Esophagus squamous epithelium (tissue), 5 donors: ENCODE results near the gene TMPRSS3. TPM values are rescaled to one million over a fixed set of nuclear protein-coding genes. Genes with fewer than 3 reads are reported as not detected.

Experiments used
- DNase-seq: peaks from one replicate; lab custom pipeline; 2025; lab: John Stamatoyannopoulos, UW
- H3K27ac ChIP-seq, 4 donors: fragments of 200-600 bp; sonication (generic); one replicate each; pipeline ENCODE4 v1.5.1; 2016 to 2019; ENCODE audit warnings: mild to moderate bottlenecking in 1 of 4
- H3K27me3 ChIP-seq, 4 donors: fragments of 200-600 bp; sonication (generic); 1 replicate in 3 of 4; 2 replicates in 1 of 4; pipeline versions ENCODE4 v1.5.1 to v1.6.0; 2017 to 2021; ENCODE audit warnings: antibody characterized with exemption in 1 of 4
- H3K36me3 ChIP-seq, 3 donors: fragments of 200-600 bp; sonication (generic); one replicate each; pipeline ENCODE4 v1.5.1; 2016 to 2019
- H3K4me1 ChIP-seq, 3 donors: fragments of 200-600 bp; sonication (generic); one replicate each; pipeline ENCODE4 v1.5.1; 2017 to 2019
- H3K4me3 ChIP-seq, 4 donors: fragments of 200-600 bp; sonication (generic); 1 replicate in 3 of 4; 2 replicates in 1 of 4; pipeline ENCODE4 v1.5.1; 2016 to 2019; ENCODE audit warnings: mild to moderate bottlenecking in 2 of 4, moderate library complexity in 1 of 4
- H3K9me3 ChIP-seq, 3 donors: fragments of 200-600 bp; sonication (generic); one replicate each; pipeline ENCODE4 v1.5.1; 2016 to 2019
- CTCF ChIP-seq, 6 experiments: fragments of 450-650 bp in 4 of 6; fragments of 200-600 bp in 2 of 6; sonication (generic) in 2 of 6; IDR thresholded peaks; one replicate each; pipeline ENCODE4 v1.5.1; 2016 to 2019; ENCODE audit warnings: antibody characterized with exemption in 6 of 6, mild to moderate bottlenecking in 4 of 6, moderate library complexity in 4 of 6
- POLR2A ChIP-seq, 4 donors: fragments of 450-650 bp; IDR thresholded peaks; one replicate each; pipeline ENCODE4 v1.6.1; 2017; ENCODE audit warnings: antibody characterized with exemption in 4 of 4, mild to moderate bottlenecking in 4 of 4, moderate library complexity in 3 of 4
- WGBS, 2 donors: methylation state at CpG; one replicate each; pipeline ENCODE4 v1.1.5; 2018; 5-methylcytosine and 5-hydroxymethylcytosine counted together
- intact Hi-C: fragments of 100-400 bp; cut with DNase I; formaldehyde crosslinking; loops from one replicate; pipeline ENCODE4 v1.15.0; 2022
- total RNA-seq, 4 donors: library from RNA; depleted of rRNA; stranded (reverse); fragments of >200 nt; gene quantifications; one replicate each; pipeline ENCODE4 v1.1.0, GENCODE V29; 2016
- donor health status: DM: yes; HTN: yes; CAD: no.

The TMPRSS3 gene
- total RNA-seq, 4 donors from 2014 or later, result 0.09 TPM; not detected in 3

DNA sequence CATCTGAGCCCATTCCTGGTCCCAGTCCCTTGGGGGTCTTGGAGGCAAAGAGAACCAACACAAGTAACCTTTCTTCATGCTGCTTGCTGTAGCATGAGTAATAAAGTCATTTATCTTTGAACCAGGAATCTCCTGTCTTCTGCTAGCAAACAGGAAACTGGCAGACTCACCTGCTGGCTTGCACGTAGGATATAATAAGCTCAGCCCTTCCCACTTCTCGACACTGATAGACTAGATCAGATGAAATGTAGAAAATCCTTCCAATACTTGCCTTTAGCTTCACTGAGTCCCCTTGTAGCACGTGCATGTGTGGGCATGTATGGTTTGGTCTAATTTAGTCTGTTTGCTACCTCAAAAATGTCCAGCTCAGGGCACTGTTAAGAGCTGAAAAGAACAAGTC is 38.5 kb downstream of the TMPRSS3 start:
- Histone ChIP-seq H3K4me3 (no peak overlapping the region), H3K36me3 (no peaks in the 10 kb centered on the region), H3K4me1 (no peaks in the 10 kb centered on the region), H3K27me3 (peaks cover 0 to 38% (median 0%) of the 10 kb centered on the region in 4 donors), H3K9me3 (peaks cover 0 to 36% (median 13%) of the 10 kb centered on the region in 3 donors), H3K27ac (no peak overlapping the region)
- TF ChIP-seq CTCF (IDR thresholded peaks at IDR 0.05) (no peak), POLR2A (IDR thresholded peaks at IDR 0.05) (no peak)
- 45 to 59% methylated on average over 3 of the region's 3 CpGs for WGBS, 2 donors
- no peak for DNase-seq
- intact Hi-C loops, result no loop called here

GRCh38 chr21:42356650-42357049 is 39.2 kb downstream of the TMPRSS3 start:
- WGBS, 2 donors, result 45 to 47% methylated on average over 6 of the region's 6 CpGs
- Histone ChIP-seq H3K4me1 (no peaks in the 10 kb centered on the region), H3K4me3 (no peak overlapping the region)

GRCh38 chr21:42356046-42356445 is 39.8 kb downstream of the TMPRSS3 start:
- Histone ChIP-seq H3K27ac (no peak overlapping the region), H3K9me3 (peaks cover 0 to 36% (median 13%) of the 10 kb centered on the region in 3 donors), H3K36me3 (no peaks in the 10 kb centered on the region), H3K4me3 (no peak overlapping the region), H3K27me3 (peaks cover 0 to 31% (median 0%) of the 10 kb centered on the region in 4 donors), H3K4me1 (no peaks in the 10 kb centered on the region)
- 78% methylated on average over 2 of the region's 2 CpGs for WGBS, 2 donors
- intact Hi-C loops, result no loop called here
- TF ChIP-seq POLR2A (IDR thresholded peaks at IDR 0.05), result no peak
- no peak for TF ChIP-seq CTCF (IDR thresholded peaks at IDR 0.05)
- no peak for DNase-seq

More at GRCh38 chr21:42356650-42357049, 39.2 kb downstream of the TMPRSS3 start:
- H3K36me3 ChIP-seq, result no peaks in the 10 kb centered on the region
- H3K9me3 ChIP-seq, result peaks cover 0 to 36% (median 13%) of the 10 kb centered on the region in 3 donors
- H3K27me3 ChIP-seq, result peaks cover 0 to 37% (median 0%) of the 10 kb centered on the region in 4 donors
- no peak for DNase-seq
- intact Hi-C loops, result no loop called here
- no peak overlapping the region for H3K27ac ChIP-seq
- TF ChIP-seq POLR2A (IDR thresholded peaks at IDR 0.05) (no peak), CTCF (IDR thresholded peaks at IDR 0.05) (no peak)

GRCh38 chr21:42353623-42354022 is 42.2 kb downstream of the TMPRSS3 start:
- 71 to 90% methylated on average over 5 of the region's 5 CpGs for WGBS, 2 donors
- Histone ChIP-seq H3K36me3 (no peaks in the 10 kb centered on the region), H3K27ac (no peak overlapping the region), H3K4me3 (no peak overlapping the region), H3K27me3 (peaks cover 0 to 26% (median 0%) of the 10 kb centered on the region in 4 donors), H3K4me1 (no peaks in the 10 kb centered on the region), H3K9me3 (peaks cover 0 to 30% (median 8%) of the 10 kb centered on the region in 3 donors)
- TF ChIP-seq CTCF (IDR thresholded peaks at IDR 0.05) (no peak), POLR2A (IDR thresholded peaks at IDR 0.05) (no peak)
- intact Hi-C loops, result no loop called here
- DNase-seq, result no peak

- intact Hi-C loops, result no loop called here
- TF ChIP-seq POLR2A (IDR thresholded peaks at IDR 0.05), result no peak
- no peak for TF ChIP-seq CTCF (IDR thresholded peaks at IDR 0.05)
- no peaks in the 10 kb centered on the region for H3K36me3 ChIP-seq
- H3K9me3 ChIP-seq, result peaks cover 0 to 27% (median 8%) of the 10 kb centered on the region in 3 donors
- H3K4me3 ChIP-seq, result no peak overlapping the region
- no peak overlapping the region for H3K27ac ChIP-seq
- no peaks in the 10 kb centered on the region for H3K4me1 ChIP-seq
- WGBS, 2 donors, result 82 to 93% methylated on average over 10 to 12 of the region's 14 CpGs
- H3K27me3 ChIP-seq, result peaks cover 0 to 27% (median 0%) of the 10 kb centered on the region in 4 donors
- DNase-seq, result no peak
Observed at GRCh38 chr21:42352441-42353095, 43.3 kb downstream of the TMPRSS3 start.
